COLO668 (cell line): ENCODE data around the gene LRRFIP1.

Experiments
- DNase-seq: peaks from one replicate; lab custom pipeline; 2025; ENCODE audit not compliant: unreplicated experiment; lab: John Stamatoyannopoulos, UW

The LRRFIP1 gene

DNA sequence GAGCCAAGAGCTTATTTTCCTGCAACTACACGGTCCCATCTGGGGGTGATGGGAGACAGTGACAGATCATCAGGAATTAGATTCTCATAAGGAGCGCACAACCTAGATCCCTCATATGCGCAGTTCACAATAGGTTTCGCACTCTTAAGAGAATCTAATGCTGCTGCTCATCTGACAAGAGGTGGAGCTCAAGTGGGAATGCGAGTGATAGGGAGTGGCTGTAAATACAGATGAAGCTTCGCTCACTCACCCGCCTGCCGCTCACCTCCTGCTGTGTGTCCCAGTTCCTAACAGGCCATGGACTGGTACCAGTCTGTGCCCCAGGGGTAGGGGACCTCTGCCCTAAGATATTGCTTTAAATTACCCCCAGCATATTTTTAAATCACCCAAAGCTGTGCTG is 10.8 kb downstream of the LRRFIP1 start:
- DNase-seq: no peak

DNA sequence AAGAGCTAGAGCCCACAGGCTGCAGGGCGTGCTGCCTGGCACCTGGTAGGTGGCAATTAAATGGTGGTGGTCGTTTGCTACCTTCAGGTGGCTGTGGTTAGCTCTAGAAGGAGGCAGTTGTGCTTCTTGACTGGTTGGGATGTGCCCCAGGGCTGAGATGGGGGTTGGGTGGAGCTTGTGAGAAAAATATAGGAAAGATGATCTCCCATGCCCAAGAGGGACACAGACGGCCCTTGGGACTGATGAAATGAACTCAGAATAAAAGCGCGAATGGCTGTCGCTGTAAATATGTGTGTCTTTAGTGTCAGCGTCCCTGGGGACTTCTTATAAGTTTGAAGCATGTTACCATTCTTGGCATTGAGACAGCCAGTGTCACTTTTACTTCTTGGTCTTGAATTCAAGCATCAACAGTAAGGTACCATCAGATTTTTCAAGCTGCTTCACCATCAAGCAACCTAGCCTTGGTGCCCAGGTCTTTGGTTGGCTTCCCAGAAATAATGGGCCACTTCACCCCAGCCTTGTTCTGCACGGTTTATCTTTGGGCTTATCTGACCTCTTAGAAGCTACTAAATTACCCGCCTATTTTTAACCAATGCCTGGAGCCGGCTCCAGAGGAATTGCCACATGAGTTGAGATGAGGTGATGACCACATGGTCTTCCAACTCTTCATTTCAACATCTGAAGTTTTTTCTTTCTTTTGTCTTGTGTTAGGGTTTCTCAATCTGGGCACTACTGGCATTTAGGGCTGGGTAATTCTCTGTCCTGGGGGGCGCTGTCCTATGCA is 11.9 kb downstream of the LRRFIP1 start:
- DNase-seq: no peak

DNA sequence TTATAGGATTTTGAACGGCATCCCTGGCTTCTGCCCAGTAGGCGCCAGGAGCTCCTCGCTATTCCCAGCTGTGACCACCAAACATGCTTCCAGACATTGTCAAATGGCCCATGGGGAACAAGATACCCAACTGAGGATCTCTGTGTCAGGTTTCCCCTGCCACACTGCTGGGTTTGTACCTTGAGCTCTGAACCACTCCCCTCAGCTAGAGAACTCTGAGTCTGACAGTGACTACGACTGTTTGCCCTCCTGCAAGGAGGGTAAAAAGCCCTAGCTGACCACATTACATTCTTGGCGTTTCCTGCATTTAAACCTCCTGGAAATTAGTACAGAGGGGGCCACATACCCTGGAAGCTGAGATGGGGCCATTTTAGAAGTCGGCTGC is 12.4 kb downstream of the LRRFIP1 start:
- no peak for DNase-seq

GRCh38 chr2:237640493-237640998 is 13.2 kb downstream of the LRRFIP1 start:
- no peak for DNase-seq

GRCh38 chr2:237642038-237642734 is 14.8 kb downstream of the LRRFIP1 start:
- no peak for DNase-seq

- no peak for DNase-seq
These were observed 15.7 kb downstream of the LRRFIP1 start for GRCh38 chr2:237643066-237643465.

GRCh38 chr2:237643582-237644380 is 16.4 kb downstream of the LRRFIP1 start:
- no peak for DNase-seq

GRCh38 chr2:237644381-237644703 is 17.0 kb downstream of the LRRFIP1 start:
- no peak for DNase-seq

GRCh38 chr2:237645261-237645660 is 17.9 kb downstream of the LRRFIP1 start:
- DNase-seq: no peak

- no peak for DNase-seq
These were observed 20.0 kb downstream of the LRRFIP1 start for GRCh38 chr2:237647176-237648015.

DNA sequence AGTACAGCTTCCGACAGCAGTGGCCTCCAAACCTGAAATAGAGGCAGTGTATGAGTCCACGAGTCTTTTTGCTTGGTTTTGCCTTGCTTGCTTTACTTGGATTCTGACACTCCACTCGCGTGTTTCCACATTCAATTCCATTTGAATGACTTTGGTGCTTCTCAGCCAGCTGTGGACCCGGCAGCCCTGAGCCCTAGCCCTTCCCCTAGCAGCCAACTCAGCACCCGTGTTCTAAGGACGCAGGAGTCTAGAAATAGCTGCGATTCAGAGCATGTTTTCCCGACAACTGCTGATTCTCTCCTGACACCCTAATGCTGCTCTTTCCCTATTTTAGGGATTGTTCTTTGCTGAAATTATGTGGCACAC is 20.6 kb downstream of the LRRFIP1 start:
- DNase-seq: no peak

DNA sequence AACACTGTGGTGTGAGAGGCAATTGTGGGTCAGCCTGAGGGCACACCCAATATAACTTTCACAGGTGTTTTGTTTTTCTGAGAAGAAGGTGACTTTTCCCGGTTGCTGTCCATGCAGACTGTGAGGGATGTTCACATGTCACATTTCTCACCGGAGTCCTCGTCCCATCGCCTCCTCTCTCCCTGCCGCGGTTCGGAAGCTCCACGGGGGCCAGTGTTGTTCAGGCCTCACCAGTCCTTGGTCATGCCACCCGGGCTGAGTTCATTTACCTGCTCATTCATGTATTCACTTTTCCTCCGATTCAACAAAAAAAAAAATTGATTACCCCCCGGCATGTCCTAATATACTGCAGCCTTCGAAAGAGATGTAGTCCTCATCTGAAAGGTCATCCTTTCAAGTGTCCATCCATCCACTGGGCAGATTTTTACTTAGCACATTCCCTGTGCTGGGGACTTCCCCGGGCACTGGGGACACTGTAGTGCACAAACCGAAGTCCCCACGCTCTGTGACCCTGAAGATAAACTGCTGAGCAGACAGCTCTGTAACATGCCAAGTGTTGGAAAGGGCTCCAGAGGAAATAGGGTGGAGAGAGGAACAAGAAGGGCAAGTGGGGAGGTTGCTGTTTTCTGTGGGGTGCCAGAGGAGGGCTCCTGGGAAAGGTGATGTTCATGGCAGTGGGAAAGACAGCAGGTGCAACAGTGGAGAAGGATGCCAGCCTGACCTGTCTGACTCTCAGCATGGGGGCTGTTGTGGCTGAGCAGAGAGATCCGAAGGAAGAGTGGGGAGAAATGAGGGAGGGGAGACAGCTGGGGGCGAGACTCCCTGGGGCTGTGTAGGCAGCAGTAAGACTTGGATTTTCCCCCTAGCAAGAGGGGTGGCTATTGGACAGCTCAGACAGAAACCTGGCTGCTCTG is 22.4 kb downstream of the LRRFIP1 start:
- no peak for DNase-seq

DNA sequence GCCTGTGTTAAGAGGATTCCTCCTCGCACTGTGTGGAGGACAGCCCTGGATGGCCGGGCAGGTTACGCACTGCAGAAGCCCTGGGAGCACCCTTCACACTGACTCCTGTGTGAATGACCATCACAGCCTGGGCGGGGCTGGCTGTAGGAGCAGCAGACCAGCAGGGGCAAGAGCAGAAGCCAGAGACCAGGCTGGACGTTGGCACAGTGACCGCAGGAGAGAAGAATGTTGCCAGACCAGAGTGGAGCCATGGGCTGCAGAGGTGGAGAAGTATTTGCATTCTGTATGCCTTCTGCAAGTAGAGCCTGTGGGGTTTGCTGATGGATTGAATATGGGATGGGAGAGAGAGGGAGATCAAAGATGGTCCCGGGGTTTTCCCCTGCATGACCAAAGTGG is 23.1 kb downstream of the LRRFIP1 start:
- DNase-seq: no peak

DNA sequence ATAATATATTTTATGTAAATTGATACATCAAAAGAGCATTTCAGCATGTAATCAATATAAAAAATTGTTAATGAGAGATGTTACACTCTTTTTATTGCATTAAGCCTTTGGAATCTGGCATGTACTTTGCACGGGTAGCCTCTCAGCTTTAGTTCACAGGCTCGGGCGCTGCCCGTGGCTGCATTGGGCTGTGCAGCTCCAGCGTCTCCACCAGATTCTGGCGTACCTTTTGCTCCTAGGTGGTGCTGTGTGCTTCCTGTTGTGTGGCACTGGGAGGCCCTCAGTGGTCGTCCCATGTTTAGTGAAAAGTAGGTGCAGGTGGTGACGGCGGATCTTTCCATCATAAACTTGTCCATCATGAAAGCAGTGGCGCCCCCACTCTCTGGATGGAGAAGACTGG is 24.4 kb downstream of the LRRFIP1 start:
- no peak for DNase-seq

GRCh38 chr2:237652181-237652580 is 24.8 kb downstream of the LRRFIP1 start:
- no peak for DNase-seq

- no peak for DNase-seq
These were observed 25.5 kb downstream of the LRRFIP1 start for GRCh38 chr2:237652854-237653253.

- no peak for DNase-seq
These were observed 26.6 kb downstream of the LRRFIP1 start for GRCh38 chr2:237653776-237654558.

DNA sequence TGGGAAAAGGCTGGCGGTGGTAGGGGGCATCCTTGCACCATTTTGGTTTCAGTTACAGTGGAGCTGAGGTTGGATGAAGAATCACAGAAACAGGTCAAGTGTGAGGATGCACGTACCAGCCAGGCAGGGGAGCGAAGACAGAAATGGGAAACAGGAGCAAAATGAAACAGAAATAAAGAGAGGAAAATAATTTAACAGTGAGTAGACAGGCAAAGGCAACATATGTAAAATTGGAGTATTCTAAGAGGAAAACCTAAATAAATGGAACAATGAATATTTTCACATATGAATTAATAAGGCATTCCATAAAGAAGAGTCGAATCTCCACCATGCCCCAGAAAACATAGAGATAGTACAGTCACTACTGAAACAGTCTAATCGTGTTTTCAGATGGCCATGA is 29.7 kb downstream of the LRRFIP1 start:
- DNase-seq: no peak

DNA sequence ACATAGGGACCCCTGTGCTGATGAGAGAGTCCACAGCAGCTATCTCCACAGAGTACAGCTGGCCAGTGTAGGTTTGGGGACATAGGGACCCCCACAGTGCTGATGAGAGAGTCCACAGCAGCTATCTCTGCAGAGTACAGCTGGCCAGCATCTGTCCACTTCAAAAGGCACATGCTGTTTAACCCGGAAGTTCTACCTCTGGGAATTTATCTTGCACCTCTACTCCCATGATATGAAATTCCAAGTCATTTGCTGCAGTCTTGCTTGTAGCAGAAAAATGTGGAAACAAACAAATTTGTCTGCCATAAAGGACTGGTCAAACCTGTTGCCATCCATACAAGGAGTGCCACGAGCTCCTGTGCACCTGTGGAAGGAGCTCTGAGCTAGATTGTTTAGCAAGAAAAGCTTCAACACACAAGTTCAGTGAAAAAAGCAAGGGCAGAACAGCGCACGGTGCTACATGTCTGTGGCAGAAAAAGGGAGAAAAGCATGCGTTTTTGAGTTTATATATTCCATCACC is 33.1 kb downstream of the LRRFIP1 start:
- DNase-seq: no peak
